Measurements from ENCODE around the gene GNB3. TPM values are rescaled to one million over a fixed set of nuclear protein-coding genes. Genes with fewer than 3 reads are reported as not detected.

Gene GNB3
- polyA plus RNA-seq, 1 of the 3 experiments (the other 2 are of a cell fraction): 12.9 TPM

DNA sequence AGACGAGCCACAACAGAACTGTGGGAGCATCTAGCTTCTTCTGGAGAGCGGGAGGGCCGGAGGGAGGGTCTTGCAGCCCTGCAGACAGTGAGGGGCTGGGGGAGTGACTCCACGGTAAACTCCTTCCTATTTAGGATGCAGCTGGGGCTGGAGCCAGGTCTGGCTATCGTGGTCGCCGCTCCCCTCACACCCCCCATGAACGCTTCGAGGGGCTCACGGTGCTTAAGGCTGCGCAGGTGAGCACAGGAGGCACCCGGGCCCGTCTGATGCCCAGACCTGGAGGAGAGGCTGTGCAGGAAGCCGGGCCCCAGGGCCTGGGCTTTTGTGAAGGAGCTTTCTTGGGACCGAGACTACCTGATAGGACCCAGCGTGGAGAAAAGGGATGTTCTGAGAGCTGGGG, 3.9 kb upstream of the GNB3 start:
- no peak overlapping the region for H2AFZ ChIP-seq (ENCODE audit: low read depth)
- 0 out of 2 replicates have a peak, but pooled peaks cover 8% of the 10 kb centered on the region for H4K20me1 ChIP-seq (ENCODE audit: insufficient read depth)
- H3K4me1 ChIP-seq (ENCODE audit: control insufficient read depth in 1 of 2, insufficient read depth in 2 of 2, low read depth in 1 of 2, low read length in 1 of 2): no peaks in the 10 kb centered on the region
- H3K36me3 ChIP-seq (replicated peaks in 1 of 2; ENCODE audit: control insufficient read depth in 1 of 2, insufficient read depth in 2 of 2, low read length in 1 of 2): peaks cover 37 to 67% of the 10 kb centered on the region in 2 experiments
- no peak overlapping the region for H3K9ac ChIP-seq
- H3K9me3 ChIP-seq: no peaks in the 10 kb centered on the region
- ChIA-PET CTCF (interaction anchor here (1.2 to 14.1 kb wide), 12 partner anchors 11 to 240 kb away, joined by 3 to 225 read pairs (median 6); partner anchors contain the start of genes CDCA3, GNB3, GPR162 and MLF2), POLR2A (interaction anchor here (1.0 to 1.4 kb wide), 3 partner anchors 9 to 16 kb away, joined by 3 read pairs; partner anchors contain the start of gene USP5)
- WGBS (ENCODE audit: low lambda C conversion rate): 87% methylated on average over 13 of the region's 16 CpGs
- TF ChIP-seq, protein P1, sequence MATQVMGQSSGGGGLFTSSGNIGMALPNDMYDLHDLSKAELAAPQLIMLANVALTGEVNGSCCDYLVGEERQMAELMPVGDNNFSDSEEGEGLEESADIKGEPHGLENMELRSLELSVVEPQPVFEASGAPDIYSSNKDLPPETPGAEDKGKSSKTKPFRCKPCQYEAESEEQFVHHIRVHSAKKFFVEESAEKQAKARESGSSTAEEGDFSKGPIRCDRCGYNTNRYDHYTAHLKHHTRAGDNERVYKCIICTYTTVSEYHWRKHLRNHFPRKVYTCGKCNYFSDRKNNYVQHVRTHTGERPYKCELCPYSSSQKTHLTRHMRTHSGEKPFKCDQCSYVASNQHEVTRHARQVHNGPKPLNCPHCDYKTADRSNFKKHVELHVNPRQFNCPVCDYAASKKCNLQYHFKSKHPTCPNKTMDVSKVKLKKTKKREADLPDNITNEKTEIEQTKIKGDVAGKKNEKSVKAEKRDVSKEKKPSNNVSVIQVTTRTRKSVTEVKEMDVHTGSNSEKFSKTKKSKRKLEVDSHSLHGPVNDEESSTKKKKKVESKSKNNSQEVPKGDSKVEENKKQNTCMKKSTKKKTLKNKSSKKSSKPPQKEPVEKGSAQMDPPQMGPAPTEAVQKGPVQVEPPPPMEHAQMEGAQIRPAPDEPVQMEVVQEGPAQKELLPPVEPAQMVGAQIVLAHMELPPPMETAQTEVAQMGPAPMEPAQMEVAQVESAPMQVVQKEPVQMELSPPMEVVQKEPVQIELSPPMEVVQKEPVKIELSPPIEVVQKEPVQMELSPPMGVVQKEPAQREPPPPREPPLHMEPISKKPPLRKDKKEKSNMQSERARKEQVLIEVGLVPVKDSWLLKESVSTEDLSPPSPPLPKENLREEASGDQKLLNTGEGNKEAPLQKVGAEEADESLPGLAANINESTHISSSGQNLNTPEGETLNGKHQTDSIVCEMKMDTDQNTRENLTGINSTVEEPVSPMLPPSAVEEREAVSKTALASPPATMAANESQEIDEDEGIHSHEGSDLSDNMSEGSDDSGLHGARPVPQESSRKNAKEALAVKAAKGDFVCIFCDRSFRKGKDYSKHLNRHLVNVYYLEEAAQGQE (IDR thresholded peaks at IDR 0.05; ENCODE audit: low read depth, low read length): no peak
- TF ChIP-seq RCOR1 (IDR thresholded peaks at IDR 0.05; ENCODE audit: low read length) (no peak), GABPA (IDR thresholded peaks at IDR 0.05; ENCODE audit: low read depth) (no peak), EZH2phosphoT487 (IDR thresholded peaks at IDR 0.05; ENCODE audit: borderline replicate concordance, low read depth) (no peak), CHD2 (IDR thresholded peaks at IDR 0.05; ENCODE audit: low read length, partially characterized antibody) (no peak), NFIC (IDR thresholded peaks at IDR 0.05; ENCODE audit: borderline replicate concordance) (no peak), TCF12 (IDR thresholded peaks at IDR 0.05) (no peak), NRF1 (IDR thresholded peaks at IDR 0.05; ENCODE audit: low read depth, low read length) (no peak), RXRA (IDR thresholded peaks at IDR 0.05; ENCODE audit: borderline replicate concordance, low read depth) (no peak), SMC3 (IDR thresholded peaks at IDR 0.05; ENCODE audit: low read depth, low read length) (no peak), GATA2 (CRISPR knock-in tag; IDR thresholded peaks at IDR 0.05) (no peak), FOXJ3 (CRISPR knock-in tag; IDR thresholded peaks at IDR 0.05) (no peak), ELF1 (IDR thresholded peaks at IDR 0.05) (no peak), FOXM1 (IDR thresholded peaks at IDR 0.05; ENCODE audit: low read depth) (no peak), YY1 (IDR thresholded peaks at IDR 0.05; ENCODE audit: low read depth) (no peak)
- TF ChIP-seq, protein P2, sequence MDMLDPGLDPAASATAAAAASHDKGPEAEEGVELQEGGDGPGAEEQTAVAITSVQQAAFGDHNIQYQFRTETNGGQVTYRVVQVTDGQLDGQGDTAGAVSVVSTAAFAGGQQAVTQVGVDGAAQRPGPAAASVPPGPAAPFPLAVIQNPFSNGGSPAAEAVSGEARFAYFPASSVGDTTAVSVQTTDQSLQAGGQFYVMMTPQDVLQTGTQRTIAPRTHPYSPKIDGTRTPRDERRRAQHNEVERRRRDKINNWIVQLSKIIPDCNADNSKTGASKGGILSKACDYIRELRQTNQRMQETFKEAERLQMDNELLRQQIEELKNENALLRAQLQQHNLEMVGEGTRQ (IDR thresholded peaks at IDR 0.05; ENCODE audit: borderline replicate concordance, low read depth, low read length): no peak
- TF ChIP-seq, protein P3, sequence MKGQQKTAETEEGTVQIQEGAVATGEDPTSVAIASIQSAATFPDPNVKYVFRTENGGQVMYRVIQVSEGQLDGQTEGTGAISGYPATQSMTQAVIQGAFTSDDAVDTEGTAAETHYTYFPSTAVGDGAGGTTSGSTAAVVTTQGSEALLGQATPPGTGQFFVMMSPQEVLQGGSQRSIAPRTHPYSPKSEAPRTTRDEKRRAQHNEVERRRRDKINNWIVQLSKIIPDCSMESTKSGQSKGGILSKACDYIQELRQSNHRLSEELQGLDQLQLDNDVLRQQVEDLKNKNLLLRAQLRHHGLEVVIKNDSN (IDR thresholded peaks at IDR 0.05; ENCODE audit: borderline replicate concordance, low read depth): no peak
- TF ChIP-seq, protein P4, sequence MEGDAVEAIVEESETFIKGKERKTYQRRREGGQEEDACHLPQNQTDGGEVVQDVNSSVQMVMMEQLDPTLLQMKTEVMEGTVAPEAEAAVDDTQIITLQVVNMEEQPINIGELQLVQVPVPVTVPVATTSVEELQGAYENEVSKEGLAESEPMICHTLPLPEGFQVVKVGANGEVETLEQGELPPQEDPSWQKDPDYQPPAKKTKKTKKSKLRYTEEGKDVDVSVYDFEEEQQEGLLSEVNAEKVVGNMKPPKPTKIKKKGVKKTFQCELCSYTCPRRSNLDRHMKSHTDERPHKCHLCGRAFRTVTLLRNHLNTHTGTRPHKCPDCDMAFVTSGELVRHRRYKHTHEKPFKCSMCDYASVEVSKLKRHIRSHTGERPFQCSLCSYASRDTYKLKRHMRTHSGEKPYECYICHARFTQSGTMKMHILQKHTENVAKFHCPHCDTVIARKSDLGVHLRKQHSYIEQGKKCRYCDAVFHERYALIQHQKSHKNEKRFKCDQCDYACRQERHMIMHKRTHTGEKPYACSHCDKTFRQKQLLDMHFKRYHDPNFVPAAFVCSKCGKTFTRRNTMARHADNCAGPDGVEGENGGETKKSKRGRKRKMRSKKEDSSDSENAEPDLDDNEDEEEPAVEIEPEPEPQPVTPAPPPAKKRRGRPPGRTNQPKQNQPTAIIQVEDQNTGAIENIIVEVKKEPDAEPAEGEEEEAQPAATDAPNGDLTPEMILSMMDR (IDR thresholded peaks at IDR 0.05): no peak
- TF ChIP-seq, protein P5, sequence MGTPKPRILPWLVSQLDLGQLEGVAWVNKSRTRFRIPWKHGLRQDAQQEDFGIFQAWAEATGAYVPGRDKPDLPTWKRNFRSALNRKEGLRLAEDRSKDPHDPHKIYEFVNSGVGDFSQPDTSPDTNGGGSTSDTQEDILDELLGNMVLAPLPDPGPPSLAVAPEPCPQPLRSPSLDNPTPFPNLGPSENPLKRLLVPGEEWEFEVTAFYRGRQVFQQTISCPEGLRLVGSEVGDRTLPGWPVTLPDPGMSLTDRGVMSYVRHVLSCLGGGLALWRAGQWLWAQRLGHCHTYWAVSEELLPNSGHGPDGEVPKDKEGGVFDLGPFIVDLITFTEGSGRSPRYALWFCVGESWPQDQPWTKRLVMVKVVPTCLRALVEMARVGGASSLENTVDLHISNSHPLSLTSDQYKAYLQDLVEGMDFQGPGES (IDR thresholded peaks at IDR 0.05; ENCODE audit: low read depth, low read length): no peak
- no peaks in the 10 kb centered on the region for H3K79me2 ChIP-seq (ENCODE audit: insufficient read depth)
- no peak overlapping the region for H3K27ac ChIP-seq (ENCODE audit: low read depth in 2 of 2, low read length in 1 of 2)
- H3F3A ChIP-seq (replicated peaks; ENCODE audit: insufficient read depth): no peaks in the 10 kb centered on the region
- no peaks in the 10 kb centered on the region for H3K27me3 ChIP-seq (ENCODE audit: insufficient read depth)
- H3K4me2 ChIP-seq: no peak overlapping the region
- H3K9me2 ChIP-seq: no peaks in the 10 kb centered on the region
- H3K4me3 ChIP-seq (ENCODE audit: low read depth in 2 of 2, low read length in 1 of 2): no peak overlapping the region
- no peak for DNase-seq

Data from SK-N-SH (cell line).